ENCODE results near the gene SCYL2.
"Not testable (repeated sequence)": the region's sequence is repeated elsewhere in the genome, so short reads cannot be mapped to it uniquely, and the experiment has no call there.

GRCh38 chr12:100265107-100265506 lies 1.9 kb upstream of the SCYL2 start:
- not testable (repeated sequence) for TF ChIP-seq CTCF (conservative IDR thresholded peaks at IDR 0.05 in 1 of 2, IDR thresholded peaks at IDR 0.05 in 1 of 2; ENCODE audit: low read depth in 1 of 2, low read length in 2 of 2); EZH2 (IDR thresholded peaks at IDR 0.05; ENCODE audit: low read length, missing control alignments)
